Natural killer cell (primary cell): ENCODE results near the gene OR1F1. TPM values are rescaled to one million over a fixed set of nuclear protein-coding genes. Genes with fewer than 3 reads are reported as not detected.

Experiments
- ATAC-seq, 3 donors: fragments of 150-1000 bp in 2 of 3; fragments of 200-7000 bp in 1 of 3; cut with Tn5 transposase; 1 replicate in 1 of 3; 2 replicates in 2 of 3; pipeline ENCODE4 v1.10.0; 2021; ENCODE audit warnings: mild to moderate bottlenecking in 2 of 3, moderate library complexity in 2 of 3
- DNase-seq, 2 donors: peaks; one replicate each; pipeline versions ENCODE4 v3.0.0 to v3.0.0-alpha.2; 2013 to 2021; ENCODE audit warnings: mixed read lengths in 1 of 2
- H3K27ac ChIP-seq: one replicate; pipeline ENCODE4 v1.5.1; 2013; ENCODE audit warnings: mild to moderate bottlenecking, low read length
- H3K27me3 ChIP-seq: one replicate; pipeline ENCODE4 v1.6.1; 2013; ENCODE audit warnings: low read length; ENCODE audit not compliant: control insufficient read depth, insufficient read depth
- H3K36me3 ChIP-seq: one replicate; pipeline ENCODE4 v1.6.1; 2013; ENCODE audit warnings: low read length; ENCODE audit not compliant: control insufficient read depth, insufficient read depth
- H3K4me1 ChIP-seq: one replicate; pipeline ENCODE4 v1.6.1; 2013; ENCODE audit warnings: low read length; ENCODE audit not compliant: control insufficient read depth, insufficient read depth
- H3K4me3 ChIP-seq: one replicate; pipeline ENCODE4 v1.5.1; 2013; ENCODE audit warnings: low read length
- H3K9me3 ChIP-seq: one replicate; pipeline ENCODE4 v1.6.1; 2013; ENCODE audit warnings: low read length; ENCODE audit not compliant: control insufficient read depth, insufficient read depth
- H3K27ac Mint-ChIP-seq, 2 donors: one replicate each; pipeline ENCODE4 v1.8.0; 2022; ENCODE audit warnings: mild to moderate bottlenecking in 2 of 2, mixed read lengths in 2 of 2, moderate library complexity in 1 of 2
- H3K27me3 Mint-ChIP-seq, 2 donors: one replicate each; pipeline ENCODE4 v1.8.0; 2022; ENCODE audit warnings: low read depth in 2 of 2, mixed read lengths in 2 of 2
- H3K36me3 Mint-ChIP-seq: one replicate; pipeline ENCODE4 v1.8.0; 2022; ENCODE audit warnings: mixed read lengths
- H3K4me1 Mint-ChIP-seq, 2 donors: one replicate each; pipeline ENCODE4 v1.8.0; 2022; ENCODE audit warnings: mixed read lengths in 2 of 2
- H3K4me3 Mint-ChIP-seq: one replicate; pipeline ENCODE4 v1.8.0; 2022; ENCODE audit warnings: mild to moderate bottlenecking, moderate library complexity, mixed read lengths
- H3K9me3 Mint-ChIP-seq, 2 donors: one replicate each; pipeline ENCODE4 v1.8.0; 2022; ENCODE audit warnings: mixed read lengths in 2 of 2
- WGBS: methylation state at CpG from one replicate; pipeline ENCODE4 v1.1.7; 2013; ENCODE audit warnings: missing lambda C conversion rate; ENCODE audit not compliant: insufficient coverage; 5-methylcytosine and 5-hydroxymethylcytosine counted together
- intact Hi-C: fragments of 100-400 bp; cut with micrococcal nuclease; formaldehyde crosslinking; loops from one replicate; pipeline ENCODE4 v1.14.2; 2022
- total RNA-seq, 4 donors: library from RNA; stranded (reverse); fragments of 120-200 nt in 1 of 4; gene quantifications; one replicate each; pipeline versions ENCODE4 v1.2.3 to v1.2.4, GENCODE V29; 2013 to 2022
- TF ChIP-seq, protein P1 (sequence below): fragments of 200-600 bp; IDR thresholded peaks from one replicate; pipeline ENCODE4 v1.8.0; 2022; ENCODE audit warnings: antibody characterized with exemption

OR1F1 gene
- total RNA-seq, 3 donors from 2014 or later (not counting 1 experiment from before 2014, with no cell fraction given): not detected

DNA sequence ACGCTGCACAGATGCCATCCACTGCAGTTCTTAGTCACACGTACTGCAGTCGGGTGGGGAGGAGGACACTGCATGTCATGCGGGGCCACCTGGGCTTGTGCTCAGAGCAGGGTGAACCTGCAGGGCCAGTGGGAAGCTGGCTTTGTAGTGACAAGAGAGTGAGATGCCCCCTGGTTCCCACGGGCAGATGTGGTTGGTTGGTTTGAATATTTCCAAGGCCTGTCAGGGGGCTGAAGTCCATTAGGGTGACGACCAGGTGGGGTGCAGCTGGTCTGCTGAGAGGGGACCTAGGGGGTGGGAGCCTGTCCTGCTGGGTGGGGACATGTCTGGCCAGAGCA is 38.8 kb upstream of the OR1F1 start:
- peaks cover 0 to under 1% of the 10 kb centered on the region in 2 donors for H3K9me3 Mint-ChIP-seq
- H3K27me3 Mint-ChIP-seq: peaks cover 0 to 5% of the 10 kb centered on the region in 2 donors
- intact Hi-C loops: no loop called here
- peak in 1 of 2 donors; percentile 26 for DNase-seq
- ATAC-seq: no peak
- peaks cover 29 to 33% of the 10 kb centered on the region in 2 donors for H3K4me1 Mint-ChIP-seq
- H3K4me3 Mint-ChIP-seq: peak overlapping the region; percentile 67
- WGBS: 97% methylated on average over 6 of the region's 6 CpGs
- Histone ChIP-seq H3K36me3 (no peaks in the 10 kb centered on the region), H3K27me3 (no peaks in the 10 kb centered on the region), H3K4me3 (no peak overlapping the region), H3K4me1 (peaks cover 36% of the 10 kb centered on the region), H3K27ac (peak overlapping the region; percentile 54), H3K9me3 (peaks cover 4% of the 10 kb centered on the region)
- H3K27ac Mint-ChIP-seq: peak overlapping the region; percentile 76 to 90
- TF ChIP-seq, protein P1, sequence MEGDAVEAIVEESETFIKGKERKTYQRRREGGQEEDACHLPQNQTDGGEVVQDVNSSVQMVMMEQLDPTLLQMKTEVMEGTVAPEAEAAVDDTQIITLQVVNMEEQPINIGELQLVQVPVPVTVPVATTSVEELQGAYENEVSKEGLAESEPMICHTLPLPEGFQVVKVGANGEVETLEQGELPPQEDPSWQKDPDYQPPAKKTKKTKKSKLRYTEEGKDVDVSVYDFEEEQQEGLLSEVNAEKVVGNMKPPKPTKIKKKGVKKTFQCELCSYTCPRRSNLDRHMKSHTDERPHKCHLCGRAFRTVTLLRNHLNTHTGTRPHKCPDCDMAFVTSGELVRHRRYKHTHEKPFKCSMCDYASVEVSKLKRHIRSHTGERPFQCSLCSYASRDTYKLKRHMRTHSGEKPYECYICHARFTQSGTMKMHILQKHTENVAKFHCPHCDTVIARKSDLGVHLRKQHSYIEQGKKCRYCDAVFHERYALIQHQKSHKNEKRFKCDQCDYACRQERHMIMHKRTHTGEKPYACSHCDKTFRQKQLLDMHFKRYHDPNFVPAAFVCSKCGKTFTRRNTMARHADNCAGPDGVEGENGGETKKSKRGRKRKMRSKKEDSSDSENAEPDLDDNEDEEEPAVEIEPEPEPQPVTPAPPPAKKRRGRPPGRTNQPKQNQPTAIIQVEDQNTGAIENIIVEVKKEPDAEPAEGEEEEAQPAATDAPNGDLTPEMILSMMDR: no peak
- H3K36me3 Mint-ChIP-seq: no peaks in the 10 kb centered on the region

DNA sequence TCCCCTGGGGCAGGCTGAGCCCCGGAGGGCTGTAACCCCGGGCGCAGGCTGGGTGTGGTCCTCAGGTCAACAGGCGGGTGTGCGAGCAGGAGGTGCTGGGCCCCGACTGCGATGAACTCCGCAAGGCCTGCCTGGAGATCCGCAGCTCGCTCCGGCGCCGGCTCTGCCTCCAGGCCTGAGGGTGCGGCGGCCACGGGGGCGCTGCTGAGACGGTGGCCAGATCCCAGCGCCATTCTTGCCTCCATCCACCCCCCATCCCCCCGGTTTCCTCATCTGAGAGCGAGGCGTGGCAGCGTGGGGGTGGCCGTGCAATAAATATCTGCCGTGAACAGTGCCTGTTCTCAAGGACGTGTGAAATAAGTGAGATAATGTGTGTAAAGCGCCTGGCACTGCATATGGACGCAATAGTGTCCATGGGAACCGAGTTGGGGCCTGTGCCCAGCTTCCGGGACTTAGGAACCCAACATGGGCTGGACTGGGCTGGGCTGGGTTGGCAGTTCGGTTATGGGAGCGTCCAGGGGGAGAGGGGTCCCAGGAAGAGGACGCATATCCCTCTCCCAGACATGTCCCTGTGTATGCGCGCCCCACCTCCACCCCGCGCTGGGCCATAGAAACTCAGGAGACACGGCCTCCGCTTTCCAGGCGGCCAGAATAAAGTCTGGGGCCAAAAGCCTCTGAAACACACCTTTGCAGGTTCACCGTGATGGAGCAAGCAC is 38.2 kb upstream of the OR1F1 start:
- 3% methylated on average over 41 of the region's 41 CpGs for WGBS
- intact Hi-C loops: loop anchor here (1.0 to 5.0 kb wide), 3 partner anchors 9 to 72 kb away; partner anchors contain the start of gene ZNF213
- H3K27me3 ChIP-seq: no peaks in the 10 kb centered on the region
- H3K4me3 Mint-ChIP-seq: peak overlapping the region; percentile 93
- H3K4me1 Mint-ChIP-seq: peaks cover 29 to 37% of the 10 kb centered on the region in 2 donors
- H3K27me3 Mint-ChIP-seq: peaks cover 0 to 5% of the 10 kb centered on the region in 2 donors
- H3K4me3 ChIP-seq: peak overlapping the region; percentile 79
- H3K4me1 ChIP-seq: peaks cover 36% of the 10 kb centered on the region
- ATAC-seq (peak; percentile 30 to 49 (median 32)), DNase-seq (peak; percentile 61 to 76)
- no peaks in the 10 kb centered on the region for H3K36me3 Mint-ChIP-seq
- peak overlapping the region; percentile 90 to 94 for H3K27ac Mint-ChIP-seq
- TF ChIP-seq, protein P1: peak; percentile 25
- peaks cover 0 to 3% of the 10 kb centered on the region in 2 donors for H3K9me3 Mint-ChIP-seq
- H3K27ac ChIP-seq: peak overlapping the region; percentile 54
- H3K9me3 ChIP-seq: peaks cover 4% of the 10 kb centered on the region
- H3K36me3 ChIP-seq: no peaks in the 10 kb centered on the region

DNA sequence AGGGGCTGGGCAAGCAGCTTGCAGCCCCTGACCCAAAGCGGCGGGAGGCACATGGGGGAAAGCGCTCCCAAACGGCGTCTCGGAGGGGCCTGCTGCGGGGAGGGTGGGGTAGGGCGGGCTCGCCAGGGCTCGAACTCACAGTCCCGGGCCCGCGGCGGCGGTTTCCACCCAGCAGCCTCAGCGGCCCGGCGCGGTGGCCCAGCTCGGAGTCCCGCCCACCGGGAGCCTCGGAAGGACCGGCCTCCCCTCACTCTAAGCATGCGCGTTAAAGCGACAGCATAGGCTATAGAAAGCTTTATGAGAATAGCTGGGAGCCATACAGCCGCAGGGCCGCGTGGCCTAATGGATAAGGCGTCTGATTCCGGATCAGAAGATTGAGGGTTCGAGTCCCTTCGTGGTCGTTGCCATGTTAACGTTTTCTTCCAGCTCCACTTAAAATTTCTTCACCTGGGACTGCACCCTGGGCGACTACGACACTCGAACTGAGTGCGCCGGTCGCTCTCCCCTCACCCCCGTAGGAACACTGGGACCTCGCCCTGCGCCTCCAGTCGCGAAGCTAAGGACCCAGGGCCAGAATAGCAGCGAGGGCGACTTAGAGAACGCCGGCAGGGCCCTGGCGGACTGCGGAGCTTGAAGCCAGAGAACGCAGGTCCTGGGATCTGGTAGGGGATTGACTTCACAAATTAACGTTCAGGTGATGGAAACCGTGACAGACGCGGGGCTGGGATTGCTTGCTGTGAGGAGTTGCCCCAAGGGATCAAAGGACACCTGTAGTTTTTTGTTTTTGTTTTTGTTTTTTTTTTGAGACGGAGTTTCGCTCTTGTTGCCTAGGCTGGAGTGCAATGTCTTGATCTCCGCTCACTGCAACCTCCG is 37.4 kb upstream of the OR1F1 start:
- Histone ChIP-seq H3K4me3 (peak overlapping the region; percentile 79), H3K36me3 (no peaks in the 10 kb centered on the region), H3K27me3 (no peaks in the 10 kb centered on the region), H3K27ac (peak overlapping the region; percentile 76), H3K9me3 (peaks cover 4% of the 10 kb centered on the region), H3K4me1 (peaks cover 36% of the 10 kb centered on the region)
- TF ChIP-seq, protein P1: no peak
- Mint-ChIP-seq H3K4me3 (peak overlapping the region; percentile 93), H3K27ac (peak overlapping the region; percentile 90 to 94), H3K36me3 (no peaks in the 10 kb centered on the region), H3K9me3 (peaks cover 0 to 3% of the 10 kb centered on the region in 2 donors), H3K4me1 (peaks cover 29 to 37% of the 10 kb centered on the region in 2 donors), H3K27me3 (peaks cover 0 to 5% of the 10 kb centered on the region in 2 donors)
- peak; percentile 98 for DNase-seq
- intact Hi-C loops: loop anchor here (1.0 to 5.0 kb wide), 3 partner anchors 8 to 73 kb away; partner anchors contain the start of gene ZNF213
- WGBS: 1% methylated on average over 62 of the region's 62 CpGs
- peak; percentile 74 to 90 (median 83) for ATAC-seq
